ENCODE results near the gene OR13C3.

GRCh38 chr9:104577263-104577662 is 40.6 kb upstream of the OR13C3 start:
- no peak for TF ChIP-seq SAFB2 (IDR thresholded peaks at IDR 0.05; ENCODE audit: borderline replicate concordance, low read depth, low read length, severe bottlenecking)
- TF ChIP-seq POLR2A (conservative IDR thresholded peaks at IDR 0.05), result no peak
- TF ChIP-seq ZBTB33 (CRISPR knock-in tag; IDR thresholded peaks at IDR 0.05), result no peak
- no peak for TF ChIP-seq MAX (CRISPR knock-in tag; IDR thresholded peaks at IDR 0.05)
- no peak for TF ChIP-seq CTCF (IDR thresholded peaks at IDR 0.05 in 2 of 3, conservative IDR thresholded peaks at IDR 0.05 in 1 of 3; ENCODE audit: insufficient read depth in 2 of 3, low read depth in 1 of 3, low read length in 3 of 3)
- TF ChIP-seq NR3C1 (CRISPR knock-in tag; IDR thresholded peaks at IDR 0.05), result no peak
